ENCODE results near the gene TBC1D5. TPM values are rescaled to one million over a fixed set of nuclear protein-coding genes. Genes with fewer than 3 reads are reported as not detected.

The TBC1D5 gene
- total and polyA plus RNA-seq, 10 donors, result 6.4 to 140 (median 97.1) TPM

DNA sequence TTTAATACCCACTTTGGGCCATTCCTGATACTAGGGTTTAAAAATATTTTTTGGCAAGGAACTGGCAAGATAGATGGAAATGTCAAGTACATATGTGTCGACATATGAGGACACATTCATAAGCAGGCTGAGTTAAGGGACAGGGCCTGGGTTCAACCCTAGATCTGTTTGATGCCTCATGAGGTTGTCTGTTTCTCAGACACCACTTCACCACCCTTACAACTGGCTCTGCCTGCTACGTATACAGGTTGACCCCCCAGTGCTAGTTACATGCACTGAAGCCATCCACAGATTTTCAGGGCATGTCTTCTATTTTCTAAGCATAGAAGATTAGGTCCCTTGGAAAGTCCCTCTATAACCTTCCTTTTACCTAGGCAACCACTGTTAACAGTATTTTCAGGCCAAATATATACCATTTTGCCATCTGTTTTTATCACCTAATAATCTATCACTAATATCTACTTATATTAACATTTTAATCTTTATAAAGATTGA lies 561.0 kb downstream of the TBC1D5 start:
- WGBS, 5 donors, result 77 to 87% (median 84%) methylated on average over 2 of the region's 2 CpGs
- Histone ChIP-seq H3K4me1 (peaks cover 0 to 34% (median 15%) of the 10 kb centered on the region in 6 donors), H3K9me3 (no peaks in the 10 kb centered on the region), H3K36me3 (peaks cover 0 to 56% (median 20%) of the 10 kb centered on the region in 6 donors), H3K4me3 (no peak overlapping the region), H3K27me3 (replicated peaks in 1 of 7) (no peaks in the 10 kb centered on the region), H3K27ac (peak overlapping the region in 3 of 8 donors; percentile 12 to 19 (median 15))
- no peak for DNase-seq
- TF ChIP-seq POLR2A (IDR thresholded peaks at IDR 0.05) (no peak), POLR2AphosphoS5 (IDR thresholded peaks at IDR 0.05) (no peak)
- TF ChIP-seq, protein P1, sequence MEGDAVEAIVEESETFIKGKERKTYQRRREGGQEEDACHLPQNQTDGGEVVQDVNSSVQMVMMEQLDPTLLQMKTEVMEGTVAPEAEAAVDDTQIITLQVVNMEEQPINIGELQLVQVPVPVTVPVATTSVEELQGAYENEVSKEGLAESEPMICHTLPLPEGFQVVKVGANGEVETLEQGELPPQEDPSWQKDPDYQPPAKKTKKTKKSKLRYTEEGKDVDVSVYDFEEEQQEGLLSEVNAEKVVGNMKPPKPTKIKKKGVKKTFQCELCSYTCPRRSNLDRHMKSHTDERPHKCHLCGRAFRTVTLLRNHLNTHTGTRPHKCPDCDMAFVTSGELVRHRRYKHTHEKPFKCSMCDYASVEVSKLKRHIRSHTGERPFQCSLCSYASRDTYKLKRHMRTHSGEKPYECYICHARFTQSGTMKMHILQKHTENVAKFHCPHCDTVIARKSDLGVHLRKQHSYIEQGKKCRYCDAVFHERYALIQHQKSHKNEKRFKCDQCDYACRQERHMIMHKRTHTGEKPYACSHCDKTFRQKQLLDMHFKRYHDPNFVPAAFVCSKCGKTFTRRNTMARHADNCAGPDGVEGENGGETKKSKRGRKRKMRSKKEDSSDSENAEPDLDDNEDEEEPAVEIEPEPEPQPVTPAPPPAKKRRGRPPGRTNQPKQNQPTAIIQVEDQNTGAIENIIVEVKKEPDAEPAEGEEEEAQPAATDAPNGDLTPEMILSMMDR (IDR thresholded peaks at IDR 0.05 in 8 of 11, conservative IDR thresholded peaks at IDR 0.05 in 3 of 11), result no peak
- intact Hi-C loops (cut with DNase I; ENCODE audit: low total_unique reads), result no loop called here

DNA sequence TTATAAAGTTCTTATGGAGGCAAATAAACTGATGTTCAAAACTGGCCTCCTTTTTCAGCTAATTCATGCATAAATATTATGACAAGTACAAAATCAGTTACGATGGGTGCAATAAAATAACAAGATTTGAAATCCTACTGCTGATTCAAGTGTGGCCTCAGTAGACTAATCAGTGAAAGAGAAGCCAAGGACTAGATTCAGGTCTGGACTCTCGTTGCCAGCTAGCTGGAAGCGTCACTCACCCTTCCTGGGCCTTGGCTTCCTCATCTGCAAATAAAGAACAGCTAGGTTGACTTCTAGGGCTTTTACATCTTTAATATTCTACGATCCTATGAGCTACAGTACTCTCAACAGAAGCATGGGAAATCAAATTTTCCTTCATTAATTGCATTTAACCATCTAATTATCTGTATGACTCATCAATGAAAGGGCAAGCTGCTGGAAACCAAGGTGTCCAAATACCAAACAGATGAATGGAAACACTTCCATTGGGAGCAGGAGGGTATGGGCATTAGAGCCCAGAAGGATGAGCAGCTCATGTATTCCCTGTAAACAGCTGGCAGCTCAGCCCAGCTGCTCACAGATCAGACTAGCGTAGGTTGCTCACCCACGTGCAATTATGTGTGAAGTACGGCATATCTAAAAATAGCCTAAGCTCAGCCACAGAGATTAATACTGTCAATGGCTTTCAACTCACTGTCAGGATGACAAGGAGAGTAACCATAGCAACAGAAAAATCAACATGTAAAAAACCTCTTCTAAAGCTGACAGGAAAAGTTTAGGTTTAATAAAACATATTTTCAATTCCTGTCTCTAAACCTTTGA lies 562.8 kb downstream of the TBC1D5 start:
- no peak overlapping the region for H3K27ac ChIP-seq
- DNase-seq, result no peak
- no peak overlapping the region for H3K4me3 ChIP-seq
- no peaks in the 10 kb centered on the region for H3K27me3 ChIP-seq (replicated peaks in 1 of 7)
- intact Hi-C loops (cut with DNase I; ENCODE audit: low total_unique reads), result no loop called here
- WGBS, 5 donors, result 72 to 84% (median 78%) methylated on average over 7 of the region's 7 CpGs
- TF ChIP-seq, protein P1 (IDR thresholded peaks at IDR 0.05 in 8 of 11, conservative IDR thresholded peaks at IDR 0.05 in 3 of 11), result no peak
- TF ChIP-seq POLR2AphosphoS5 (IDR thresholded peaks at IDR 0.05), result no peak
- TF ChIP-seq POLR2A (IDR thresholded peaks at IDR 0.05), result no peak
- H3K36me3 ChIP-seq, result peaks cover 0 to 54% (median 19%) of the 10 kb centered on the region in 6 donors
- no peaks in the 10 kb centered on the region for H3K9me3 ChIP-seq
- H3K4me1 ChIP-seq, result peaks cover 0 to 34% (median 15%) of the 10 kb centered on the region in 6 donors

DNA sequence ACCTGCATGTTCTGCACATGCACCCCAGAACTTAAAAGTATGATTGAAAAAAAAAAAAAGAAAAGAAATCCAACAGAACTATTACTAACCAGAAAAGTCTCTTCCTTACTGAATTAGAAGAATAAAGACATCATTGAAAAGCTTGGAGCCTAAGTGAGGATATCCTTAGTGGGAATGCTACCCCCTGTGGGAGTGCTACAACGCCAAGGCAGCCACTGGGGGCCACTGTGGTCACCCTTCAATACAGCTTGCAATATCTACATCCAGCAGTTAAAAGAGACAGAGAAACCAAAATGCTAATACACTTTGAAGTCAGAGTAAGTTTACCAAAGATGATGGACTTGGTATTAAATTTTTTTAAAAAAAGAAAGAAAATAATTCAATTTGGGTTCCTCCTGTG lies 565.7 kb downstream of the TBC1D5 start:
- peaks cover 0 to 31% (median 6%) of the 10 kb centered on the region in 6 donors for H3K36me3 ChIP-seq
- H3K4me3 ChIP-seq, result no peak overlapping the region
- no peaks in the 10 kb centered on the region for H3K27me3 ChIP-seq (replicated peaks in 1 of 7)
- H3K9me3 ChIP-seq, result no peaks in the 10 kb centered on the region
- WGBS, 5 donors, result 52 to 71% (median 64%) methylated on average over 1 of the region's 1 CpG
- peaks cover 0 to 21% (median 9%) of the 10 kb centered on the region in 6 donors for H3K4me1 ChIP-seq
- TF ChIP-seq, protein P1 (IDR thresholded peaks at IDR 0.05 in 8 of 11, conservative IDR thresholded peaks at IDR 0.05 in 3 of 11), result no peak
- TF ChIP-seq POLR2A (IDR thresholded peaks at IDR 0.05), result no peak
- no peak for TF ChIP-seq POLR2AphosphoS5 (IDR thresholded peaks at IDR 0.05)
- no peak overlapping the region for H3K27ac ChIP-seq
- no peak for DNase-seq
- intact Hi-C loops (cut with DNase I; ENCODE audit: low total_unique reads), result no loop called here

DNA sequence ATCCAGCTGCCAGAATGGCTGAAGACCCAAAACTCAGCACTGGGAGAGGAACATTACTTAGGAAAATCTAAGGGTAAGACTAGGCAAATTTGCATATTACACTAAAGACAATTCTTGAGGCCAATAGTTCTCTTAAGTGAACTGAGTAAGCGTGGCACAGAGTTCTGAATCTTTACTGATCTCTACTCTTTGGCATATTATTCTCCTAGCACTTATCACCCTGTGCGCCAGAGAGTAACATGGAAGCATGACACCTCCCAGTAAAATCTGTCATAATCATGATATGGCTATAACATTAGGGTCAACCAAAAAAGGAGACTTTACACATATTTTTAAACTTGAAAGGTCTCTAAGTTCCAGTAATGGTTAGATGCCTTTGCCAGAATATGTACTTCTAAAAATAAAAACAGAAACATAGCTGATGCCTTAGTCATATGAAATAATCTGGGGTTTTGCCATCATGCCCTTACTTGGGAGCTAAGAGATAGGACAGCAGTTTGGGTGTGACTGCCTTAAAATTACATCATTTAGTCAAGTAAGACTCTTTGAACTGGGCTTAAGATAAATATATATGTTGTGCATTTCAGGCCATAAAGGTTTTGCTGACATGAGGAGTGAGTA lies 567.1 kb downstream of the TBC1D5 start:
- no peaks in the 10 kb centered on the region for H3K27me3 ChIP-seq (replicated peaks in 1 of 7)
- no peaks in the 10 kb centered on the region for H3K9me3 ChIP-seq
- peak overlapping the region in 5 of 8 donors; percentile 4 to 42 (median 18) for H3K27ac ChIP-seq
- H3K4me1 ChIP-seq, result peaks cover 0 to 11% (median 6%) of the 10 kb centered on the region in 6 donors
- H3K36me3 ChIP-seq, result peaks cover 0 to 34% (median 3%) of the 10 kb centered on the region in 6 donors
- WGBS, 5 donors, result 83 to 91% (median 86%) methylated on average over 2 of the region's 2 CpGs
- intact Hi-C loops (cut with DNase I; ENCODE audit: low total_unique reads), result no loop called here
- no peak overlapping the region for H3K4me3 ChIP-seq
- TF ChIP-seq POLR2AphosphoS5 (IDR thresholded peaks at IDR 0.05), result no peak
- TF ChIP-seq, protein P1 (IDR thresholded peaks at IDR 0.05 in 8 of 11, conservative IDR thresholded peaks at IDR 0.05 in 3 of 11), result no peak
- TF ChIP-seq POLR2A (IDR thresholded peaks at IDR 0.05), result no peak
- DNase-seq, result no peak
